ENCODE results near the gene SRSF1.

DNA sequence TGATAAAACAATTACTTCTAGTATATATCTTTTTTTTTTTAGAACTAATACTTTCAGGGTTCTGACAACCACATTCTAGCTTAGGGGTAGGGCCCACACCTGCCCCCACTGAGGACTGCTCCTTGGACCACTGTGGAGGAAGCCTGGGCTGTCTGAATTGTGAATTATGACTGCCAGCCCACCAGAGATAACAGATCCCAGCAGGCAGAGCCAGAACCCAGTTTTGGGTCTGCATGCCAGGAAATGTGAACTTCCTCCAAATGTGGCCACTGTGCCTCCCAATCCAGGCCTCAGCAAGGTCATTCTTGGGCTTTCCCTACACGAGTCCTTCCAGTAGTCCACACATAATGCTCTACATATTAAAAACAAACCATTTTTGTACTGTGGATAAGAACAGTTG lies 34.9 kb downstream of the SRSF1 start:
- TF ChIP-seq ELF4 (IDR thresholded peaks at IDR 0.05) (no peak), SP1 (IDR thresholded peaks at IDR 0.05) (no peak), NFRKB (IDR thresholded peaks at IDR 0.05) (no peak), FOXK2 (IDR thresholded peaks at IDR 0.05) (no peak), PKNOX1 (IDR thresholded peaks at IDR 0.05) (no peak), FOXA1 (IDR thresholded peaks at IDR 0.05) (no peak), BHLHE40 (IDR thresholded peaks at IDR 0.05; ENCODE audit: borderline replicate concordance) (no peak), FOXM1 (IDR thresholded peaks at IDR 0.05; ENCODE audit: borderline replicate concordance) (no peak), HDGF (IDR thresholded peaks at IDR 0.05; ENCODE audit: borderline replicate concordance) (no peak), TARDBP (IDR thresholded peaks at IDR 0.05) (no peak), ARNT (IDR thresholded peaks at IDR 0.05) (no peak), SUZ12 (IDR thresholded peaks at IDR 0.05) (no peak), LEF1 (IDR thresholded peaks at IDR 0.05; ENCODE audit: borderline replicate concordance) (no peak)

Measured in HEK293T (cell line).